HepG2 (cell line): ENCODE results near the gene NUTM2A.
"Not testable (repeated sequence)": the region's sequence is repeated elsewhere in the genome, so short reads cannot be mapped to it uniquely, and the experiment has no call there.

Experiments
- GABPB1 ChIP-seq: IDR thresholded peaks from 2 replicates; pipeline ENCODE4 v1.6.1; 2016; ENCODE audit warnings: mild to moderate bottlenecking, missing genetic modification reagents, moderate library complexity, missing compliant biosample characterization
- PBX2 ChIP-seq: IDR thresholded peaks from 2 replicates; pipeline ENCODE4 v1.6.1; 2016; ENCODE audit warnings: control low read depth
- POLR2A ChIP-seq, 2 experiments: IDR thresholded peaks; 2 replicates each; pipeline ENCODE4 v1.6.1; 2011; ENCODE audit warnings: low read depth in 2 of 2, low read length in 2 of 2, mild to moderate bottlenecking in 1 of 2, moderate library complexity in 1 of 2; ENCODE audit not compliant: insufficient read depth in 1 of 2
- SMARCE1 ChIP-seq: fragments of 450-650 bp; IDR thresholded peaks from 2 replicates; pipeline ENCODE4 v1.6.1; 2017; ENCODE audit warnings: borderline replicate concordance
- ZNF770 ChIP-seq: sonication (generic); formaldehyde crosslinking; IDR thresholded peaks from 2 replicates; pipeline ENCODE4 v1.5.0; 2020; ENCODE audit warnings: mild to moderate bottlenecking, missing genetic modification reagents

GRCh38 chr10:87280749-87281392 lies 55.6 kb downstream of the NUTM2A start:
- not testable (repeated sequence) for TF ChIP-seq PBX2 (CRISPR knock-in tag); GABPB1 (CRISPR knock-in tag); POLR2A (IDR thresholded peaks at IDR 0.05; ENCODE audit: insufficient read depth in 1 of 2, low read depth in 2 of 2, low read length in 2 of 2); SMARCE1; ZNF770
